HG02938 (cell line): ENCODE results near the gene NCOA7.
"Not testable (repeated sequence)": the region's sequence is repeated elsewhere in the genome, so short reads cannot be mapped to it uniquely, and the experiment has no call there.

ENCODE experiments used
- ATAC-seq: cut with Tn5 transposase; IDR thresholded peaks from one replicate; pipeline ENCODE4 v1.9.1; 2021; ENCODE audit warnings: mild to moderate bottlenecking, moderate library complexity; ENCODE audit not compliant: unreplicated experiment

Gene NCOA7

DNA sequence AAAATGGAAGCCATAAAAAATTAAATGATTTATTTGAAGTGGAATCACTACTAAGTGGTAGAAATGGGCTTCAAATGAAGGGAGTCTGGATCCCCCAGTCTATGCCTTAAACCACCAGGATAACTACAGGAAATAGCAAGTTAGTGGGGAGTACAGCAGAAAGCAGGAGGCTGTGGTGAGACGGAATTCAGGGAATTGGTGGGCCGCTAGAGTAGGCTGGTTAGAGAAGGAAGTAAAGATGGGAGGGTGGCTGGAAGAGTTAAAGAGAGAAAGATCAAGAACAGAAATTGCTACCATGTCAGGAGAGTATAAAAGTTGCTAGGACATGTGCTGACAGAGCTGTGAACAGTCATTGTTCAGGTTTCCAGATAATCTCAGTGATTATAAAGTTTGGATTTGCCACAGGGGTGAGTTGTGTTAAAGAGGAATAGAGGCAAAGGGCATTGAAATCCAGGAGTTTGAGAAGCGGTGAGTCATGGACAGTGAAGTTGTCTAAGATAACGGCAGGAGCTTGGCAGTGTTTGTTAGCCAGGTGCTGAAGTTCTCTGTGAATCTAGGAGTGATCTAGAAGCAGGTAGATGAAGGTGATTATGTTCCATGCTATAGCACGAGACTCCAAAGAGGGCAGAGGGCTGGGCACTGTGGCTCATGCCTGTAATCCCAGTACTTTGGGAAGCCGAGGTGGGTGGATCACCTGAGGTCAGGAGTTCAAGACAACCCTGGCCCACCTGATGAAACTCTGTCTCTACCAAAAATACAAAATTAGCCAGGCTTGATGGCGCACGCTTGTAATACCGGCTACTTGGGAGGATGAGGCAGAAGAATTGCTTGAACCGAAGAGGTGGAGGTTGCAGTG, 152.1 kb downstream of the NCOA7 start:
- ATAC-seq = no peak

GRCh38 chr6:125943528-125944433, 153.0 kb downstream of the NCOA7 start:
- ATAC-seq = no peak

GRCh38 chr6:125944434-125944816, 153.7 kb downstream of the NCOA7 start:
- no peak for ATAC-seq

DNA sequence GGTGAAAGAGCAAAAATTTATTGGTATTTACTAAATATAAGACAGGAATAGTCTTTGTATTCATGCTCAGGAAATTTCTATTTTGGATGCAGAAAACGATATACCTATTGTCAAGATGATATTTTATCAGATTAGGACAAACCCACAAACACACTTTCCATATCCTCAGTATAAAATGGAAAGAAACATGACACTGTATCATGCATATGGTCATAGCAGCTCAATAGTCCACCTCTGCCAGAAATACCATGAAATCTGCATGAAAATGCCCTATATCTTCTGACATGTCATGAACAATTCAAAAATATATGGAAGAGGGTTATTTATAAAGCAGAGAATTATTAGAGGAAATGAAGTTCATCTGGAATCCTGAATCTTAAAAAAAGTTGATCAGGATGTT, 154.1 kb downstream of the NCOA7 start:
- no peak for ATAC-seq

DNA sequence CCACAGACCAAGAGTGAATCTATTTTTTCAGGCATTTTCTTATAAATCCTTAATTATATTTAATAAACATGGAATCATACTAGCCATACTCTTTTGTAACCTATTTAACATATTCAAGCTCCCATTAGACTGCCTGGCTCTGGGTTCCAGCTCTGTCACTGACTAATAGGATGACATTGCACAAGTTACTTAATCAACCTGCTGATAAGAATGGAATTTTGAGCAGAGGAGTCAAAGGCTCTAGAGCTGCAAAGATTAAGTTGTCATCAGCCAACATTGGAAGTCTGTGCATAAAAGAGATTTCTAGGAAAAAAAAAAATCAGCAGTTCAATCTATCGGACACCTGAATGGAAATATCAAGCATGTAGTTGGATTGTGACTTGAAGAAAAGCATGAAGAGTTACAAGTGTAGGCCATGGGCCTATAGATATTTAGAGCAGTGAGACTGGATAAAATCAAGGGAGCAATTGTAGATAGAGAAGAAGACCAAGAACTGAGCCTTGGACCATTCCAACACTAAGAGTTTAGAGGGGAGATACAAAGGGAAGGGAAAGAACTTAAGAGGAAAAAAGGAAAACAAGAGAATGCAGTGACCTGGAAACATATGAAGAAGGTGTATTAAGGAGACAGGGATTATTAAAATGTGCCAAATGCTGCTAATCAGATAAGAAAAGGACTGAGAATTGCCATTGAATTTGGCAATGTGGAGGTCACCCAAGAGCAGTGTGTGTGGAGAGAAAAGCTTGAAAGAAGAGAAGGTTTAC, 154.8 kb downstream of the NCOA7 start:
- no peak for ATAC-seq

DNA sequence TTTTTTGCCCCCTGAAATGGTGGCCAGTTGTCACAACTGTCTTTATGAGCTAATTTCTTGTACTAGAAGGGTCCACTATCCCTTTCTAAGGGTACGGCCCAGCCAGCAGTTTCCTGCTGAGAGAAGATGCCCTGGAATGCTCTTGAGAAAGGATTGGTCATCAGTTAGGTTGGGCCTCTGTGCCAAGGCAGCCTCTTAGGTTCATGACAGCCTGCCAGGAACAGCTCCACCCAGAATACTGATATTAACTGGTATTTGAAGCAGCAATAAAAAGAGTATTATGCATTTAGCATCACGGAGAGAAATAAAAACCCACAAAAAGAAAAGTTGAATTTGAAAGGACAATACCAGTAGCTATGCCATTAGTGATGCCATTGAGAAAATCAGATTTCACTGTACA, 156.9 kb downstream of the NCOA7 start:
- no peak for ATAC-seq

DNA sequence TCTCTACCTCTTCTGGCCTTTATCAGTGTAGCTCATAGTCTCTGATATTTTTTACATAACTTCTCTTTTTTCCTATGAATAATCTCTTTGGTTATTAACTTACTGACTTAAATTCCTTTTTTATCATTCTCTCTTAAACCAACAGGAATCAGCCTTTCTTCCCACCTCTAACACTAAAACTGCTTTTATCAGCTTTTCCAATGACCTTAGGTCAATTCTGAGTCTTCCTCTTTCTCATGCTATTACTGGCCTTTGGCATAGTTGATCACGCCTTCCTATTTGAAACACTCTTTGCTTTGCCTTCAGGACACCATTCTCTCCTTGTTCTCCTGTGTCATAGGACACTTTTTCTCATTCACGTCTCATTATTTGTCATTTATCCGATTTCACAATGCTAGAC, 157.7 kb downstream of the NCOA7 start:
- no peak for ATAC-seq

DNA sequence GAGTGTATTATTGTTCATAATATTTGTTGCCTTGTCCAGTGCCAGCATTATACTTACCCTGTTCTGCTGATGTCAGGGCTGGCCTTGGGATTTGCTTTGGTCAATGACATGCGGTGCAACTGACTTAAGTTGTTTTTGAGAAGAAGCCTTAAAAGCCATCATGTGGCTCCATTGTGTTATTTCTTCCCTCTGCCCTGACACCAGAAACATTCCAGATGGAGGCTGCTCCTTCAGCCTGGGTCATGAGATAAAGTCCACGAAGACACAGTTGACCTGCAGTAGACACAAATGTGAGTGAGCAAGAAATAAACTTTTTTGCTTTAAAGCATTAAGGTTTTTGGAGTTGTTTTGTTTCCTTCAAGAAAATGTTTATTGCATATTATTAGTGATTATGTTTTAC, 158.3 kb downstream of the NCOA7 start:
- ATAC-seq = no peak

DNA sequence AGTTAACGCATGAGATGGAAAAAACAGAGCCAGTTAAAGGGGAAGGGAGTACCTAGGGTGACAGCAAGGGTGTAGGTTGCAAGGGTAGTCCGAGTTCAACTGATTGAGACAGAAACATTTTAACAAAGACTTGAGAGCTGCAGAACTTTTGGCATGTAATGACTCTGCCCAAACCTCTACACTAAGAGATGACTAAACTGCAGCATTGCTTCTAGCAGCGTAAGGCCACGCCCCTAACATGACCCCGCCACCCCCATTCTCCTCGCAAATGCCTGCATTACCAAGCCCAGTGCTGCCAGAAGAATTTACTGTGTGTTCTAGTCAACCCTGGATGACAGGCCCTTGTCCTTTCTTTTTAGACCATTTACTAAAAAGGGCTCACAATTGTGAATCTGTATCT, 159.5 kb downstream of the NCOA7 start:
- ATAC-seq = no peak

DNA sequence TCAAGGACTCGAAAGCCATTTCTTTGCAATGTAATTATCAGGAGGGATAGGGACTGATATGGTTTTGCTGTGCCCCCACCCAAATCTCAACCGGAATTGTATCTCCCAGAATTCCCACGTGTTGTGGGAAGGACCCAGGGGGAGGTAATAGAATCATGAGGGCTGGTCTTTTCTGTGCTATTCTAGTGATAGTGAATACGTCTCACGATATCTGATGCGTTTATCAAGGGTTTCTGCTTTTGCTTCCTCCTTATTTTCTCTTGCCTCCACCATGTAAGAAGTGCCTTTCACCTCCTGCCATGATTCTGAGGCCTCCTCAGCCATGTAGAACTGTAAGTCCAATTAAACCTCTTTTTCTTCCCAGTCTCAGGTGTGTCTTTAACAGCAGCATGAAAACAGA, 160.0 kb downstream of the NCOA7 start:
- ATAC-seq = not testable (repeated sequence)

- ATAC-seq = no peak
These were observed 160.6 kb downstream of the NCOA7 start for GRCh38 chr6:125951323-125951722.

DNA sequence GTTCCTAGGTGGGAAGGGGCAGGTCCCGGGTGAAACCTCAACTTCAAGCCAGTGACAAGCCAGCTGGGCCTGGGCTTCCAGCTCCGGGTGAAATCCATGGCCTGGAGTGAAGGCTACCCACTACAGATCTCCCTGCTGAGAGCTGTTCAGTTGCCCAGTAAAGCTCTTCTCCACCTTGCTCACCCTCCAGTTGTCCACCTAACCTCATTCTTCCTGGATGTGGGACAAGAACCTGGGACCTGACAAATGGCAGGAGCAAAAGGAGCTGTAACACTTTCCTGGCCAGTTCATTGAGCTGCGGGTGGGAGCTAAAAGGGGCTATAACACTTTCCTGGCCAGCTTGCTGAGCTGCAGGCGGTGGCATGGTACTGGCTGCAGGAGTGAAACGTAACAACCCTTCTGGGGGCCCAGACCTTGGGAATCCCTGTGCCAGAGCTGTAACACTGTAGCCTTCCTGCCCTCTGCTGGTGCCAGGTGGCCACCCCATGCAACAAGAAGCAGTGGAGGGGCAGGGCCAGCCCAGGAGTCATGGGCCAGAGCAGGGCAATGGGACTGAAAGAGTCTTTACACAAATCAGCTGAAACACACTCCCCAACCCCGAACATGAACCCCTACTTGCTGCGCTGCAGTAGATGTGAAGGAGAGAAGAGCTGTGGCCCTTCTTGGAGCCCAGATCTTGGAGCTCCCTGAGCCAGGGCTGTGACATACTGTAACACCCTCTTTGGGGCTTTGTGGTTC, 162.2 kb downstream of the NCOA7 start:
- ATAC-seq = no peak

DNA sequence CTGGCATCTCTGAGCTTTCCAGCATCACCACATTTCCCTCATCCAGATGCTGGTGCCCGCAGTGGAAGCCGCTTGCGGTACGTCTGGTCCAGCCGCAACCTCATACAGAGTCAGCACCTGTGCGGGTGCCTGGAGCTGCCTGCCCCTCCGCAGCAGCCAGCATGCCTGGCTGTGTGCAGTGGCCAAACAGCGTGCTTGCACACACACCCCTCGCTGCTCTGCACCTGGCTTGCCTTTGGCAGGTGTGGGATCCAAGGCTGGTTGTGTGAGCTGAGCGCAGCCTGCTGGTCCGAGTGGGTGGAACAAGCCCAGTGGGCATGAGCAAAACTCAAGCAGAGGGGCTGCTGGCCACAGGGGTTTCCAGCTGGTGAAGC, 162.7 kb downstream of the NCOA7 start:
- no peak for ATAC-seq

GRCh38 chr6:125954735-125955339, 164.1 kb downstream of the NCOA7 start:
- no peak for ATAC-seq

- no peak for ATAC-seq
These were observed 165.2 kb downstream of the NCOA7 start for GRCh38 chr6:125955973-125956372.

GRCh38 chr6:125956506-125957390, 166.0 kb downstream of the NCOA7 start, which contains the start of gene HINT3:
Gene HINT3, plus strand, starts transcription at chr6:125956770. Its CDS starts 208 bp downstream, at chr6:125956978.
- peak; percentile 89 for ATAC-seq

DNA sequence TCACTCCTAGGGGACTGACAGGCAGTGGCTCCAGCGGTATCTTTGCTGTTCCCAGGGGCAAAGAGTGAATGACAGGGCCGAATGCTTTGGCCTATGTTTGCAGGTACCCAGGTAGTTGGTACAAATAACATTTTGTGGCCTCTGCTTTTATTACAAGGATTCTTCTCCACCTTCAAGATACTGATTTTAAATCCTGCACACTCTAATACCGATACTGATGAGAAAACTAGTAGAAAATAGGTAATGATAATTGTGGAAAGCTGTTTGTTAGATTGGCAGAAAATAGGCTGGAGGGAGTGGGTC, 166.6 kb downstream of the NCOA7 start:
- no peak for ATAC-seq

DNA sequence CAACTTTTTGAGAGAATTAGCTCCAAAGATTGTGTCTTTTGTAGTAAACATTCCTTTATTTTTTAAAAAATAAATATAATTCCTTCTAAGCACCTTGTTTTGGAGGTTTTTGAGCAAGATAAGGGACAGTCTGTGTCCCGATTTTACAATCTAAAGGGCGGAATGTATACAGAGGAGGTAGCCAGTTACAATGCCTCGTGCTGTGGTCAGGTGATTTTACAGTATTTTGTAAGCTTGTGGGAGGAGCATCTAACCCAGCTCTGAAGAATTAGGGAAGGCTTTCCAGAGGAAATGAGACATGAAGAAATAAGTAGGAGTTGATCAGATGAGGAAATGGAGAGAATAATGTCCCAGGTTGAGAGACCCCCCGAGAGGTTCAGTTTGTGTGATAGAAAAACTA, 167.1 kb downstream of the NCOA7 start:
- ATAC-seq = no peak

- ATAC-seq = no peak
These were observed 168.3 kb downstream of the NCOA7 start for GRCh38 chr6:125959041-125959440.
